ENCODE measurements around the gene LETM1. TPM values are rescaled to one million over a fixed set of nuclear protein-coding genes. Genes with fewer than 3 reads are reported as not detected.
A peak's percentile ranks its signal among the peaks of the same experiment; 100 is the strongest.

The LETM1 gene
- total RNA-seq, 8 experiments from 2014 or later = 19.8 to 74.0 (median 30.2) TPM

DNA sequence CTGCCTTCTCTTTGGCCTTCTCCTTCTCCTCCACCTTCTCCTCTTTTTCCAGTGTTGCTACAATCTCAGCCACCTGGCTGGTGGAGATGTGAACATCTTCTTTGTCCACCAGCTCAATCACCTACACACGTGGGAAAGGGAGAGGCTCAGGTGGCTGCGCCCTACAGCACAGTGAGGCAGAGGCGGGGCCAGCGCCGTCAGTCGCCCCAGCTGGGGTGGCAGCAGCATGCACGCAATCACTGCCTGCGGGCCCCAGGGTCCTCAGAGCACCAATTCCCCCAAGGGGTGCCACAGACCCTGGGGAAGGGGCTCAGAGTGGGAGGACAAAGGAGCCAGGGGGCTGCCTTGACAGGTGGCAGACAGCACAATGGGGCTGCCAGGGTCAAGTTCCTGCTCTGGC is 41.5 kb downstream of the LETM1 start:
- no peak overlapping the region for H3K4me3 ChIP-seq
- in situ Hi-C loops (cut with MboI; ENCODE audit: low pct_unique_long_range_greater_than_20kb in 2 of 9, low sequenced_read_pairs in 9 of 9, unreplicated experiment in 9 of 9) = loop anchor here in 1 of 9 experiments (10.0 kb wide), 1 partner anchor 60 kb away; no protein-coding TSS in a partner anchor
- WGBS, 10 experiments = 20 to 100% (median 88%) methylated on average over 1 to 7 of the region's 8 CpGs; no CpG with 5 or more reads in 5 of the 10 experiments
- peaks cover 0 to 4% of the 10 kb centered on the region in 2 donors for H3K4me1 ChIP-seq (replicated peaks in 1 of 2)
- no peak overlapping the region for H3K27ac ChIP-seq
- ATAC-seq (replicated peaks in 6 of 8) = no peak

DNA sequence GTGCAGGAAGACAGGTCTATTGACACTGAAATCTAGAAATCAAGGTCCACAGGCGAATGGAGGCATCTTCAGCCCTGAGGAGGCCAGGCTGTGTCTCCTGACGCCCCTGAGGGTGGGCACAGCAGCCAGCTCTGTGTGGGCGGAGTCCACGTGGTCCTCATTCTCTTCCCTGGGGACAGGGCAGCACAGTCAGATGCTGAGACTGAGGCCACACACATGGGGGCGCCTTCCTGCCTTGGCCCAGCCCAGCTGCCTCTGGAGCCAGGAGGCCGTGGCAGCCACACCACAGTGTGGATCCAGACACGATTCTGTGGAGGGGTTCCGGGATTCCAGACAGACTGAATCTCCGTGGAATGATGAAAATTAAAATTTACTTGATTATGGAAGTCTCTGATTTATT is 42.0 kb downstream of the LETM1 start:
- Histone ChIP-seq H3K27ac (no peak overlapping the region), H3K4me3 (no peak overlapping the region), H3K4me1 (replicated peaks in 1 of 2) (peaks cover 0 to 4% of the 10 kb centered on the region in 2 donors)
- peak in 2 of 8 experiments; percentile 16 to 25 for ATAC-seq (replicated peaks in 6 of 8)
- in situ Hi-C loops (cut with MboI; ENCODE audit: low pct_unique_long_range_greater_than_20kb in 2 of 9, low sequenced_read_pairs in 9 of 9, unreplicated experiment in 9 of 9) = loop anchor here in 1 of 9 experiments (10.0 kb wide), 1 partner anchor 59 kb away; no protein-coding TSS in a partner anchor
- WGBS, 10 experiments = 54 to 80% (median 78%) methylated on average over 1 to 6 of the region's 9 CpGs; no CpG with 5 or more reads in 7 of the 10 experiments

DNA sequence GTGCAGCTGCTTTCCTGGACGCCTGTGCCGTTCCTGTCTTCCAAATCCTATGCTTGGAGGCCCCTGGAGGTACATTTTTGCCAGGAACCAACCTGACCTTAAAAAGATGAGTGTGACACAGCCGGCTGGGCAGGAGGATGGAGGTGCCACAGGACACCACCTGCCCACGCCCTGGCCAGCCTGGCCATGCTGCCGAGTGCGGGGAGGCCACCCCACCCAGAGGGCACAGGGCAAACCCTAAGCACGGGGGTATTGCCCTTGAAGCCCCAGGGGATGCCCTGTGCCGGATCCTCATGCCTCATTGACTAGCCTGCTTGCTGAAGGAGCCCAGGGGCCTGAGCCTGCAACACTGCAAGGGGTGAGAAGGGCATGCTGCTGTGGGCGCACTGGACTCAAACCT is 42.7 kb downstream of the LETM1 start:
- in situ Hi-C loops (cut with MboI; ENCODE audit: low pct_unique_long_range_greater_than_20kb in 2 of 9, low sequenced_read_pairs in 9 of 9, unreplicated experiment in 9 of 9) = loop anchor here in 1 of 9 experiments (10.0 kb wide), 1 partner anchor 58 kb away; no protein-coding TSS in a partner anchor
- Histone ChIP-seq H3K4me3 (no peak overlapping the region), H3K4me1 (replicated peaks in 1 of 2) (peaks cover 0 to 4% of the 10 kb centered on the region in 2 donors), H3K27ac (no peak overlapping the region)
- ATAC-seq (replicated peaks in 6 of 8) = no peak
- WGBS, 10 experiments = 90 to 100% (median 94%) methylated on average over 1 to 7 of the region's 9 CpGs; no CpG with 5 or more reads in 5 of the 10 experiments

DNA sequence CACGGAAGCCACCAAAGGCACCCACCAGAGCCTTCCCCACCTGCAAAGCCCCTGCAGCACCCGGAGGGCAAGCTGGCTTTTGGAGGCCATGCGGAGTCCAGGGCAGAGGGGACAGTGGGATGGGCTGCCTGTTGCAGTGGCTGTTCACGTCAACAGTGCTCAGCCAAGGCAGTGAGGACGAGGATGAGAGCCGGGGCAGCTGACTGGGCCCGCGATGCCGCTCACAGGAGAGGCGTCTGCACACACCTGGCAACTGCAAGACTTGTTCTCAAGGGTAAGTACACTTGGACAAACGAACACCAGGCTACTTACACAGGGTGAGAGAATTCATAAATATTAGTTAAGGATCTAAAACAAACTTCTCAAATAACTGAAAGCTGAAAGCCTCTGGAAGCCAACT is 43.2 kb downstream of the LETM1 start:
- Histone ChIP-seq H3K4me1 (replicated peaks in 1 of 2) (peaks cover 0 to 4% of the 10 kb centered on the region in 2 donors), H3K27ac (no peak overlapping the region), H3K4me3 (no peak overlapping the region)
- ATAC-seq (replicated peaks in 6 of 8) = no peak
- 71 to 100% (median 86%) methylated on average over 1 to 7 of the region's 11 CpGs; no CpG with 5 or more reads in 2 of the 10 experiments for WGBS, 10 experiments
- in situ Hi-C loops (cut with MboI; ENCODE audit: low pct_unique_long_range_greater_than_20kb in 2 of 9, low sequenced_read_pairs in 9 of 9, unreplicated experiment in 9 of 9) = loop anchor here in 1 of 9 experiments (10.0 kb wide), 1 partner anchor 58 kb away; no protein-coding TSS in a partner anchor

DNA sequence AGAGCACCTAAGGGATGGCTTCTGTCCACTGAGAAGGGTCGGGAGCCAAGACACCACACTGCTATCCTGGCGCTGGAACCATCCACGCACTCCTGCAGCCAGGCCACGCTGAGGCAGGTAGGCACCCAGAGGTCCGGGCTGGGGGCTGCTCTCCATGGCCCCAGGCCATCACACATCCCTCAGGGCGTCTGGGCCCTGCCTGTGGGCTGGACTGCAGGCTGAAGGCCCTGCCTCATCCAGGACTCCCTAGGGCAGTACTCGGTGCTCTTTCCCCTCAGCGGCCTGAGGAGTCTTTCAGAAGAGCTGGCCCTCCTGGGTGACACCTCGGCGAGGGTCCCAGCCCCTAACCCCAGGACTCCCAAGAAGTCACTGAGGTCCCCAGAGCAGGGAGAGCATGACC is 45.2 kb downstream of the LETM1 start:
- Histone ChIP-seq H3K4me3 (no peak overlapping the region), H3K4me1 (replicated peaks in 1 of 2) (peaks cover 0 to 4% of the 10 kb centered on the region in 2 donors), H3K27ac (no peak overlapping the region)
- no peak for ATAC-seq (replicated peaks in 6 of 8)
- in situ Hi-C loops (cut with MboI; ENCODE audit: low pct_unique_long_range_greater_than_20kb in 2 of 9, low sequenced_read_pairs in 9 of 9, unreplicated experiment in 9 of 9) = loop anchor here in 1 of 9 experiments (10.0 kb wide), 1 partner anchor 56 kb away; no protein-coding TSS in a partner anchor
- no CpG with 5 or more reads among the region's 10 CpGs for whole genome bisulfite sequencing, 10 experiments

DNA sequence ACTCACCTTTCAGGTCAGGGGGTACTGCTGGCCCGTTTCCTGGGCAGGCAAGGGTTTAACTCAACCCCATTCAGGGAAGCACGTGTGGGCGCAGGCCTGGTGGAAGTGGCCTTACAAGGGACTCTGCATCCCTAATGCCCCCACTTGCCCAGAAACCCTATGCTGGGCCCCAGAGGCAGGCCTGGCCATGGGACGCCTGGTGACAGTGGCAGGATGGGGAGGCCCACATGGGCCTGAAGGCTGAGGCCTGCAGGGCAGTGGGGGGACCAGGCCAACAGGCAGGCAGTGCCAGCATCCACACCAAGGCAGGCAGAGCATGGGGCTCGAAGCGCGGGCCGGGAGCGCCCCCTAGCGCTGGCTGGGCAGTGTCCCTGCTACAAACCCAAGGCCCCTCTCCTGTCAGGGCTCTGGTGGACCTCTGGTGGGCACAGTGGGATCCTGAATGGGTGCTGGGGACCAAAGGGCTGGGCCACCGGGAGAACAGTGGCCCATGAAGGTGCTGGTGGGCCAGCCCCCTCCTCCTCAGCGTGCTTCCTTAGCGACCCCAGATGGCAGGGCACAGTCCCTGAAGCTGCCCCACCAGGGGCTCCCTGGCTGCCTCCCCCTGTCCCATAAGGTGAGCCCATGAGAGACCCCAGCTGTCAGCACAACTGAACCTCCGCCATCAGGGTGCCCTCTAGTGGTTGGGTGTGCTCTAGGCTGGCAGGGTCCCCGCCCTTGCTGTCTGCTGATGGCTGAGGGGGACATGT is 46.0 kb downstream of the LETM1 start:
- peak; percentile 80 to 93 (median 90) for ATAC-seq (replicated peaks in 6 of 8)
- 0 to 42% (median 7%) methylated on average over 1 to 9 of the region's 15 CpGs; no CpG with 5 or more reads in 4 of the 10 experiments for WGBS, 10 experiments
- Histone ChIP-seq H3K4me1 (replicated peaks in 1 of 2) (peaks cover 0 to 4% of the 10 kb centered on the region in 2 donors), H3K27ac (peak overlapping the region in 1 of 2 donors; percentile 0), H3K4me3 (no peak overlapping the region)
- in situ Hi-C loops (cut with MboI; ENCODE audit: low pct_unique_long_range_greater_than_20kb in 2 of 9, low sequenced_read_pairs in 9 of 9, unreplicated experiment in 9 of 9) = loop anchor here in 1 of 9 experiments (10.0 kb wide), 1 partner anchor 55 kb away; no protein-coding TSS in a partner anchor

DNA sequence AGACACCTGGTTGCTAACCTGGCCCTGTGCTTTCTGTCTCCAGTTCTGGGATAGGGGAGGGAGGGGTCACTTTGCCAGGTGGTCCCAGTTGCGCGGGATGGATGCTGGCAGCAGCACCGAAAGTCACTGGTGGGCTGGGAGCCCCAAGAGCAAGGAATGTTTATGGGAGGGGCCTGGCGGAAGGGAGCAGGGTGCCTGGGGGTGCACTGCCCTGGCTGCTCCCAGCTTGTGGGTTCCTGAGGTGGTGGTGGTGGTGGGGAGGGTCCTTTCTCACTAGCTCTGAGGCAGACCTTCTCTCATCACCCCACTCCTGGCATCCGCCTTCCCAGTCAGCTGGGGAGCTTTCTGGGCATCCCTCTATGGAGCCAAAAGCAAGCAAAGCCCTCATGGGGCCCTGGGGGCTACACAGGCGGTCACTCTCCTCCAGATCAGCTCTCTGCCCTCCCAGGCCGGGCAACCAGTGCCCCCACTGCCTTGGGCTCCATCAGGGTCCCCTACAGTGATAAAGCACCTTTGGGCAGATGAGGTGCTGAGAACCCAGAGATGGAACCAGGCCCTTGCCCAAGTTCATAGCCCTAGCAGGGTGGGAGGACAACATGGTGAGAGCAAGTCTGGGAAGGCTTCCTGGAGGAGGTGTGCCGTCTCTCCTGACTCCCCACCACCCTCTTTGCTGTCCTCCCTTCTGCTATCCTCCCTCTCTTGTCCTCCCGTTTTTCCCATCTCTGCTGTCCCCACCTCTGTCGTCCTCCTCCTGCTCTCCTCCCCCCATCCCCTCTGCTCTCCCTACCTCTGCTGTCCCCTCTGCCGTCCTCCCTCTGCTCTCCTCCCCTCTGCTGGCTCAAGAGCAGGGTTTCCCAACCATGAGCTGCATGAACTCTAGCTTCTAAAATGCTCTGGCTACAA is 46.9 kb downstream of the LETM1 start:
- H3K4me3 ChIP-seq = no peak overlapping the region
- in situ Hi-C loops (cut with MboI; ENCODE audit: low pct_unique_long_range_greater_than_20kb in 2 of 9, low sequenced_read_pairs in 9 of 9, unreplicated experiment in 9 of 9) = no loop called here
- H3K4me1 ChIP-seq (replicated peaks in 1 of 2) = peaks cover 0 to 4% of the 10 kb centered on the region in 2 donors
- peak in 1 of 8 experiments; percentile 1 for ATAC-seq (replicated peaks in 6 of 8)
- H3K27ac ChIP-seq = peak overlapping the region in 1 of 2 donors; percentile 13
- 67 to 100% (median 85%) methylated on average over 1 to 4 of the region's 11 CpGs; no CpG with 5 or more reads in 7 of the 10 experiments for WGBS, 10 experiments

DNA sequence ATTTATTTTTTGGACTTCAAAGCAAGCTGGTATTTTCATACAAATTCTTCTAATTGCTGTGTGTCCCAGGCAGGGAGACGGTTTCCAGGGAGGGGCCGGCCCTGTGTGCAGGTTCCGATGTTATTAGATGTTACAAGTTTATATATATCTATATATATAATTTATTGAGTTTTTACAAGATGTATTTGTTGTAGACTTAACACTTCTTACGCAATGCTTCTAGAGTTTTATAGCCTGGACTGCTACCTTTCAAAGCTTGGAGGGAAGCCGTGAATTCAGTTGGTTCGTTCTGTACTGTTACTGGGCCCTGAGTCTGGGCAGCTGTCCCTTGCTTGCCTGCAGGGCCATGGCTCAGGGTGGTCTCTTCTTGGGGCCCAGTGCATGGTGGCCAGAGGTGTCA is 47.6 kb downstream of the LETM1 start:
- no peak for ATAC-seq (replicated peaks in 6 of 8)
- 52 to 100% (median 94%) methylated on average over 1 to 6 of the region's 6 CpGs; no CpG with 5 or more reads in 2 of the 10 experiments for whole genome bisulfite sequencing, 10 experiments

DNA sequence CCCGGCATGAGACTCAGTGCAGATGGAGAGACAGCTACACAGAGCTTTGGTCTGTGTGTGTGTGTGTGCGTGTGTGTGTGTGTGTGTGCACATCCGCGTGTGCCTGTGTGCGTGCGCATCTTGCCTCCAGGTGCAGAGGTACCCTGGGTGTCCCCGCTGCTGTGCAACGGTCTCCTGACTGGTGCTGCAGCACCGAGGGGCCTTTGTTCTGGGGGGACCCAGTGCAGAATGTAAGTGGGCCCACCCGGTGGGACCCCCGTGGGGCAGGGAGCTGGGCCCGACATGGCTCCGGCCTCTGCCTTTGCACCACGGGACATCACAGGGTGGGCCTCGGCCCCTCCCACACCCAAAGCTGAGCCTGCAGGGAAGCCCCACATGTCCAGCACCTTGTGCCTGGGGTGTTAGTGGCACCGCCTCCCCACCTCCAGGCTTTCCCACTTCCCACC is 48.6 kb downstream of the LETM1 start:
- peaks cover 0 to 4% of the 10 kb centered on the region in 2 donors for H3K4me1 ChIP-seq (replicated peaks in 1 of 2)
- H3K27ac ChIP-seq = no peak overlapping the region
- peak in 1 of 8 experiments; percentile 4 for ATAC-seq (replicated peaks in 6 of 8)
- in situ Hi-C loops (cut with MboI; ENCODE audit: low pct_unique_long_range_greater_than_20kb in 2 of 9, low sequenced_read_pairs in 9 of 9, unreplicated experiment in 9 of 9) = no loop called here
- no peak overlapping the region for H3K4me3 ChIP-seq
- 50 to 93% (median 75%) methylated on average over 1 to 7 of the region's 16 CpGs; no CpG with 5 or more reads in 7 of the 10 experiments for WGBS, 10 experiments

More for the DNA sequence above, 47.6 kb downstream of the LETM1 start:
- no peak overlapping the region for H3K27ac ChIP-seq
- H3K4me3 ChIP-seq = no peak overlapping the region
- H3K4me1 ChIP-seq (replicated peaks in 1 of 2) = peaks cover 0 to 4% of the 10 kb centered on the region in 2 donors
- in situ Hi-C loops (cut with MboI; ENCODE audit: low pct_unique_long_range_greater_than_20kb in 2 of 9, low sequenced_read_pairs in 9 of 9, unreplicated experiment in 9 of 9) = no loop called here

DNA sequence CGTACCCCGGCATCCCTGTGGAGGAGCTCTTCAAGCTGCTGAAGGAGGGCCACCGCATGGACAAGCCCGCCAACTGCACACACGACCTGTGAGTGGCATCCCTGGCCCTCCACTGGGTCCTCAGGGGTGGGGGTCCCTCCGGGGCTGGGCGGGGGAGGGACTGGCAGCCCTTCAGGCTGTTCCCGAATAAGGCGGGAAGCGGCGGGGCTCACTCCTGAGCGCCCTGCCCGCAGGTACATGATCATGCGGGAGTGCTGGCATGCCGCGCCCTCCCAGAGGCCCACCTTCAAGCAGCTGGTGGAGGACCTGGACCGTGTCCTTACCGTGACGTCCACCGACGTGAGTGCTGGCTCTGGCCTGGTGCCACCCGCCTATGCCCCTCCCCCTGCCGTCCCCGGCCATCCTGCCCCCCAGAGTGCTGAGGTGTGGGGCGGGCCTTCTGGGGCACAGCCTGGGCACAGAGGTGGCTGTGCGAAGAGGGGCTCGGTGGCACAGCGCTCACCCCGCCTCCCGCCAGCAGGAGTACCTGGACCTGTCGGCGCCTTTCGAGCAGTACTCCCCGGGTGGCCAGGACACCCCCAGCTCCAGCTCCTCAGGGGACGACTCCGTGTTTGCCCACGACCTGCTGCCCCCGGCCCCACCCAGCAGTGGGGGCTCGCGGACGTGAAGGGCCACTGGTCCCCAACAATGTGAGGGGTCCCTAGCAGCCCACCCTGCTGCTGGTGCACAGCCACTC is 49.2 kb downstream of the LETM1 start:
- no peak for ATAC-seq (replicated peaks in 6 of 8)
- Histone ChIP-seq H3K4me3 (no peak overlapping the region), H3K27ac (no peak overlapping the region), H3K4me1 (replicated peaks in 1 of 2) (peaks cover 0 to 9% of the 10 kb centered on the region in 2 donors)
- in situ Hi-C loops (cut with MboI; ENCODE audit: low pct_unique_long_range_greater_than_20kb in 2 of 9, low sequenced_read_pairs in 9 of 9, unreplicated experiment in 9 of 9) = no loop called here
- WGBS, 10 experiments = 100% methylated on average over 2 to 3 of the region's 41 CpGs; no CpG with 5 or more reads in 8 of the 10 experiments

DNA sequence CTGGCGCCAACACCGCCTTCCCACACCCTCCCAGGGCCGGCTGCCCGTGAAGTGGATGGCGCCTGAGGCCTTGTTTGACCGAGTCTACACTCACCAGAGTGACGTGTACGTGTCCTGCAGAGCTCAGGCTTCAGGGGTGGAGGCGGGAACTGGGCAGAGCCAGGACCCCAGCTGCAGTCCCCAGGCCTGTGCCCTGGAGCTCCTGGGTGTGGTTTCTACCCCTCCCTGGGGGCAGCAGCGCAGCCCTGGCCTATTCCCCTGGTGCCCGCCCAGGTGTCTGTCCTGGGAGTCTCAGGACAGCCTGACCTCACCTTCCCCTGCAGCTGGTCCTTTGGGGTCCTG is 49.8 kb downstream of the LETM1 start:
- ATAC-seq (replicated peaks in 6 of 8) = no peak
- Histone ChIP-seq H3K4me1 (replicated peaks in 1 of 2) (peaks cover 0 to 10% of the 10 kb centered on the region in 2 donors), H3K27ac (no peak overlapping the region), H3K4me3 (no peak overlapping the region)
- 80 to 100% (median 93%) methylated on average over 1 to 3 of the region's 11 CpGs; no CpG with 5 or more reads in 6 of the 10 experiments for WGBS, 10 experiments
- in situ Hi-C loops (cut with MboI; ENCODE audit: low pct_unique_long_range_greater_than_20kb in 2 of 9, low sequenced_read_pairs in 9 of 9, unreplicated experiment in 9 of 9) = no loop called here

Data from motor neuron (in vitro differentiated cells).